NCI-H1105 (cell line): ENCODE measurements around the gene FOXF1.

ENCODE experiments used
- DNase-seq: peaks from one replicate; lab custom pipeline; 2025; lab: John Stamatoyannopoulos, UW

The FOXF1 gene

GRCh38 chr16:86505185-86505898 lies 5.0 kb upstream of the FOXF1 start:
- DNase-seq = no peak

GRCh38 chr16:86505899-86506864 lies 4.1 kb upstream of the FOXF1 start:
- DNase-seq = no peak

- DNase-seq = no peak
Observed at GRCh38 chr16:86507173-86508027, 2.9 kb upstream of the FOXF1 start.

- peak; percentile 19 for DNase-seq
Observed at GRCh38 chr16:86508028-86508946, 2.0 kb upstream of the FOXF1 start.

GRCh38 chr16:86508947-86509758 lies 1.2 kb upstream of the FOXF1 start:
- no peak for DNase-seq

- DNase-seq = peak; percentile 19
Observed at GRCh38 chr16:86509759-86510464, 415 bp upstream of the FOXF1 start.

- no peak for DNase-seq
Observed at GRCh38 chr16:86511317-86512161, 1.2 kb downstream of the FOXF1 start.

GRCh38 chr16:86512301-86512859 lies 2.1 kb downstream of the FOXF1 start:
- DNase-seq = no peak

GRCh38 chr16:86512860-86513470 lies 2.6 kb downstream of the FOXF1 start:
- no peak for DNase-seq

- DNase-seq = no peak
Observed at GRCh38 chr16:86513471-86514277, 3.3 kb downstream of the FOXF1 start.

- DNase-seq = no peak
Observed at GRCh38 chr16:86514481-86515376, 4.4 kb downstream of the FOXF1 start.

- DNase-seq = no peak
Observed at GRCh38 chr16:86515413-86515776, 5.1 kb downstream of the FOXF1 start.

- no peak for DNase-seq
Observed at GRCh38 chr16:86515777-86516622, 5.7 kb downstream of the FOXF1 start.

GRCh38 chr16:86516623-86517003 lies 6.3 kb downstream of the FOXF1 start:
- no peak for DNase-seq

- DNase-seq = no peak
Observed at GRCh38 chr16:86517033-86517432, 6.7 kb downstream of the FOXF1 start.
